ENCODE measurements around the gene ARHGEF10L.

GRCh38 chr1:17635811-17636210 is 96.3 kb downstream of the ARHGEF10L start:
- TF ChIP-seq ZBTB8A (tag by site-specific recombination; IDR thresholded peaks at IDR 0.05) (no peak), YY1 (tag by site-specific recombination; IDR thresholded peaks at IDR 0.05) (no peak), CTCF (tag by site-specific recombination; IDR thresholded peaks at IDR 0.05) (no peak), ZNF610 (tag by site-specific recombination; IDR thresholded peaks at IDR 0.05; ENCODE audit: borderline replicate concordance) (no peak), ZNF24 (tag by site-specific recombination; IDR thresholded peaks at IDR 0.05) (no peak), SETDB1 (IDR thresholded peaks at IDR 0.05; ENCODE audit: insufficient read length, low read length) (no peak), ZBTB17 (tag by site-specific recombination; IDR thresholded peaks at IDR 0.05) (no peak), ZNF394 (tag by site-specific recombination; IDR thresholded peaks at IDR 0.05; ENCODE audit: borderline replicate concordance) (no peak), ZBTB26 (tag by site-specific recombination; optimal IDR thresholded peaks at IDR 0.05) (no peak), ZNF398 (tag by site-specific recombination; IDR thresholded peaks at IDR 0.05) (no peak), ZNF416 (tag by site-specific recombination; IDR thresholded peaks at IDR 0.05) (no peak), ZNF350 (tag by site-specific recombination; IDR thresholded peaks at IDR 0.05) (no peak)
